Vagina (tissue), 2 donors: ENCODE results near the gene TNNC1.

Experiments used
- POLR2A ChIP-seq, 2 donors: fragments of 450-650 bp; IDR thresholded peaks; one replicate each; pipeline ENCODE4 v1.6.1; 2017; ENCODE audit warnings: antibody characterized with exemption in 2 of 2, mild to moderate bottlenecking in 2 of 2, moderate library complexity in 2 of 2
- POLR2AphosphoS5 ChIP-seq, 2 donors: sonication (generic); formaldehyde crosslinking; IDR thresholded peaks; one replicate each; pipeline ENCODE4 v1.9.0; 2017; ENCODE audit warnings: antibody characterized with exemption in 2 of 2, mild to moderate bottlenecking in 2 of 2, low read depth in 1 of 2; ENCODE audit not compliant: insufficient read depth in 1 of 2
- TF ChIP-seq, protein P1 (sequence below), 3 experiments: fragments of 450-650 bp in 2 of 3; fragments of 200-600 bp in 1 of 3; sonication (generic) in 1 of 3; IDR thresholded peaks; one replicate each; pipeline ENCODE4 v1.5.1; 2017 to 2019; ENCODE audit warnings: antibody characterized with exemption in 3 of 3, mild to moderate bottlenecking in 2 of 3, moderate library complexity in 2 of 3

DNA sequence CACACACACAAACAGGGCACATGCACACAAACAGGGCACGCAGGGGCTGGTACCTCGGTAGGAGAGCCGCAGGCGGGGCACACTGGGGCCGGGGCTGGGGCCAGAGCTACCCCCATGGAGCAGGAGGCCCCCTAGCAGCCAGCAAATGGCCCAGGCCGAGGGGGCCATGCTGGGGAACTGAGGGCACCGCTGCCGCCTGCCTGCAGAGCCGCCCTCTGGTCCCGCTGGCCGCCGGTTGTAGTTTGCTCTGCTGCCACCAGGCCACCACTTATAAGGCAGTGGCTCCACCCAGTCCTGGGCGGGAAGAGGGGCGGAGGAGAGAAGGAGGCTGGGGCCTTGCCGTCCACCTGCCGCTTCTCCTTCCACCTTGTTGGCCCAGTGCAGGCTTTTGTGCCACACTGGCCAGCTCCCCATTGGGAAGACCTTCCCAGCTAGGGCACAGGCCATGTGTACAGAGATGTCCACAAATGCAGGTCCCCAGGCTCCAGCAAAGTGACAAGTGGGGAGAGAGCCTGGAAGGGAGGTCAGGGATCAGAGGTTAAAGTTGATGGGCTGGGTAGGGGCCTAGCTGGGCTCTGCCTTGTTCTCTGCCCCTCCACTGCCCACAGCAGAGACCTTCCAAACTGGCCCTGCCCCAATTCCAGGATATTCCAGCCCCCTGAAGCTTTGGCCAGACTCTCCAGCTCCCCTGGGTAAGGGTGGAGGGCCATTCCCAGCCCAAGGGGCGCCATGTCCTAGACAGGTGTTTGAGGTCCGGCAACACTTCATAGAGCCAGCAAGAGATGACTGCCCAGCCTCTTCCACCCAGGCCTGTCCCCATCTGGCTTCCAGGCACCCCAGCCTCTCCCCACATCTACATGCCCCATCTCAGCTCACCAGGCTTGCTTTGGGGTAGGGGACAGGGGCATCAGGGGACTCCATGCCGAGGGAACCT is 8.7 kb downstream of the TNNC1 start, which contains the start of gene SEMA3G:
- TF ChIP-seq, protein P1, sequence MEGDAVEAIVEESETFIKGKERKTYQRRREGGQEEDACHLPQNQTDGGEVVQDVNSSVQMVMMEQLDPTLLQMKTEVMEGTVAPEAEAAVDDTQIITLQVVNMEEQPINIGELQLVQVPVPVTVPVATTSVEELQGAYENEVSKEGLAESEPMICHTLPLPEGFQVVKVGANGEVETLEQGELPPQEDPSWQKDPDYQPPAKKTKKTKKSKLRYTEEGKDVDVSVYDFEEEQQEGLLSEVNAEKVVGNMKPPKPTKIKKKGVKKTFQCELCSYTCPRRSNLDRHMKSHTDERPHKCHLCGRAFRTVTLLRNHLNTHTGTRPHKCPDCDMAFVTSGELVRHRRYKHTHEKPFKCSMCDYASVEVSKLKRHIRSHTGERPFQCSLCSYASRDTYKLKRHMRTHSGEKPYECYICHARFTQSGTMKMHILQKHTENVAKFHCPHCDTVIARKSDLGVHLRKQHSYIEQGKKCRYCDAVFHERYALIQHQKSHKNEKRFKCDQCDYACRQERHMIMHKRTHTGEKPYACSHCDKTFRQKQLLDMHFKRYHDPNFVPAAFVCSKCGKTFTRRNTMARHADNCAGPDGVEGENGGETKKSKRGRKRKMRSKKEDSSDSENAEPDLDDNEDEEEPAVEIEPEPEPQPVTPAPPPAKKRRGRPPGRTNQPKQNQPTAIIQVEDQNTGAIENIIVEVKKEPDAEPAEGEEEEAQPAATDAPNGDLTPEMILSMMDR (IDR thresholded peaks at IDR 0.05) = peak in 1 of 3 experiments; percentile 29
- TF ChIP-seq POLR2A (IDR thresholded peaks at IDR 0.05) (no peak), POLR2AphosphoS5 (IDR thresholded peaks at IDR 0.05; ENCODE audit: insufficient read depth in 1 of 2, low read depth in 1 of 2) (no peak)
